ENCODE measurements around the gene RAB31. TPM values are rescaled to one million over a fixed set of nuclear protein-coding genes. Genes with fewer than 3 reads are reported as not detected.

RAB31 gene
- total and polyA plus RNA-seq, 2 of the 13 experiments (the other 11 are each of a cell fraction or from before 2014, with no cell fraction given): 1.1 to 1.7 TPM

- TF ChIP-seq, protein P1, sequence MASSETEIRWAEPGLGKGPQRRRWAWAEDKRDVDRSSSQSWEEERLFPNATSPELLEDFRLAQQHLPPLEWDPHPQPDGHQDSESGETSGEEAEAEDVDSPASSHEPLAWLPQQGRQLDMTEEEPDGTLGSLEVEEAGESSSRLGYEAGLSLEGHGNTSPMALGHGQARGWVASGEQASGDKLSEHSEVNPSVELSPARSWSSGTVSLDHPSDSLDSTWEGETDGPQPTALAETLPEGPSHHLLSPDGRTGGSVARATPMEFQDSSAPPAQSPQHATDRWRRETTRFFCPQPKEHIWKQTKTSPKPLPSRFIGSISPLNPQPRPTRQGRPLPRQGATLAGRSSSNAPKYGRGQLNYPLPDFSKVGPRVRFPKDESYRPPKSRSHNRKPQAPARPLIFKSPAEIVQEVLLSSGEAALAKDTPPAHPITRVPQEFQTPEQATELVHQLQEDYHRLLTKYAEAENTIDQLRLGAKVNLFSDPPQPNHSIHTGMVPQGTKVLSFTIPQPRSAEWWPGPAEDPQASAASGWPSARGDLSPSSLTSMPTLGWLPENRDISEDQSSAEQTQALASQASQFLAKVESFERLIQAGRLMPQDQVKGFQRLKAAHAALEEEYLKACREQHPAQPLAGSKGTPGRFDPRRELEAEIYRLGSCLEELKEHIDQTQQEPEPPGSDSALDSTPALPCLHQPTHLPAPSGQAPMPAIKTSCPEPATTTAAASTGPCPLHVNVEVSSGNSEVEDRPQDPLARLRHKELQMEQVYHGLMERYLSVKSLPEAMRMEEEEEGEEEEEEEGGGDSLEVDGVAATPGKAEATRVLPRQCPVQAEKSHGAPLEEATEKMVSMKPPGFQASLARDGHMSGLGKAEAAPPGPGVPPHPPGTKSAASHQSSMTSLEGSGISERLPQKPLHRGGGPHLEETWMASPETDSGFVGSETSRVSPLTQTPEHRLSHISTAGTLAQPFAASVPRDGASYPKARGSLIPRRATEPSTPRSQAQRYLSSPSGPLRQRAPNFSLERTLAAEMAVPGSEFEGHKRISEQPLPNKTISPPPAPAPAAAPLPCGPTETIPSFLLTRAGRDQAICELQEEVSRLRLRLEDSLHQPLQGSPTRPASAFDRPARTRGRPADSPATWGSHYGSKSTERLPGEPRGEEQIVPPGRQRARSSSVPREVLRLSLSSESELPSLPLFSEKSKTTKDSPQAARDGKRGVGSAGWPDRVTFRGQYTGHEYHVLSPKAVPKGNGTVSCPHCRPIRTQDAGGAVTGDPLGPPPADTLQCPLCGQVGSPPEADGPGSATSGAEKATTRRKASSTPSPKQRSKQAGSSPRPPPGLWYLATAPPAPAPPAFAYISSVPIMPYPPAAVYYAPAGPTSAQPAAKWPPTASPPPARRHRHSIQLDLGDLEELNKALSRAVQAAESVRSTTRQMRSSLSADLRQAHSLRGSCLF (CRISPR knock-in tag; IDR thresholded peaks at IDR 0.05; ENCODE audit: borderline replicate concordance): no peak
- TF ChIP-seq SNRNP70 (IDR thresholded peaks at IDR 0.05; ENCODE audit: low read depth, low read length) (no peak), KLF12 (CRISPR knock-in tag; IDR thresholded peaks at IDR 0.05; ENCODE audit: borderline replicate concordance) (no peak), EHMT2 (IDR thresholded peaks at IDR 0.05; ENCODE audit: borderline replicate concordance, low read depth, low read length) (peak; percentile 47; the same call in 1 of the 2 replicates), SALL1 (CRISPR knock-in tag; IDR thresholded peaks at IDR 0.05) (peak; percentile 81), TRIM24 (CRISPR knock-in tag; IDR thresholded peaks at IDR 0.05) (no peak), HOXA7 (CRISPR knock-in tag; IDR thresholded peaks at IDR 0.05) (no peak), MLLT10 (CRISPR knock-in tag; IDR thresholded peaks at IDR 0.05) (no peak), CBX5 (CRISPR knock-in tag; IDR thresholded peaks at IDR 0.05; ENCODE audit: borderline replicate concordance) (peak; percentile 42; the same call in 1 of the 2 replicates), ZBTB20 (CRISPR knock-in tag; IDR thresholded peaks at IDR 0.05; ENCODE audit: borderline replicate concordance, low read depth) (peak; percentile 45; the same call in 1 of the 2 replicates), SRSF1 (optimal IDR thresholded peaks at IDR 0.05; ENCODE audit: low read depth, low read length) (no peak), GATAD2A (CRISPR knock-in tag; IDR thresholded peaks at IDR 0.05) (peak; percentile 92), JUNB (CRISPR knock-in tag; IDR thresholded peaks at IDR 0.05; ENCODE audit: borderline replicate concordance) (peak; percentile 80; the same call in 1 of the 2 replicates), ZC3H13 (CRISPR knock-in tag; IDR thresholded peaks at IDR 0.05) (no peak), PRMT3 (CRISPR knock-in tag; IDR thresholded peaks at IDR 0.05; ENCODE audit: borderline replicate concordance, low read depth) (no peak), KAT8 (CRISPR knock-in tag; IDR thresholded peaks at IDR 0.05) (peak; percentile 74), HCFC1 (IDR thresholded peaks at IDR 0.05; ENCODE audit: low read depth, low read length) (no peak), ZNF570 (CRISPR knock-in tag; IDR thresholded peaks at IDR 0.05; ENCODE audit: borderline replicate concordance) (no peak), RNF2 (conservative IDR thresholded peaks at IDR 0.05; ENCODE audit: low read depth) (no peak), ZNF761 (CRISPR knock-in tag; conservative IDR thresholded peaks at IDR 0.05) (no peak), EP300 (IDR thresholded peaks at IDR 0.05; ENCODE audit: low read depth in 2 of 2, low read length in 2 of 2) (peak; percentile 74 to 97), EP300 (CRISPR knock-in tag; IDR thresholded peaks at IDR 0.05; ENCODE audit: borderline replicate concordance) (peak; percentile 95), ELF4 (CRISPR knock-in tag; IDR thresholded peaks at IDR 0.05; ENCODE audit: borderline replicate concordance) (no peak), ZFP37 (CRISPR knock-in tag; IDR thresholded peaks at IDR 0.05; ENCODE audit: borderline replicate concordance) (no peak)
- TF ChIP-seq, protein P2, sequence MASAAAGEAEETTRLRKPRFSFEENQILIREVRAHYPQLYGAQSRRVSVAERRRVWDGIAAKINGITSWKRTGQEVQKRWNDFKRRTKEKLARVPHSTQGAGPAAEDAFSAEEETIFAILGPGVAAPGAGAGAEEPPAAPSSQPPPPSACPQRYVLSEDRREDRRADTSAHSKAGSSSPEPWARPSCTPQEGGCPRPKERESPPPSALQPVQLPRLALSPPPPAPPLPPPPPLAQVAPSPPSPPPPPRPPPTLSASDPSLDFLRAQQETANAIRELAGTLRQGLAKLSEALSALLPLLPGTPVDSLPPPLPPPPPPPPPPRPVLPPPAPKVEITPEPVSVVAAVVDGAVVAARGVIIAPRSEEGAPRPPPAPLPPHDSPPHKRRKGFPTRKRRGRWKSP (CRISPR knock-in tag; IDR thresholded peaks at IDR 0.05): no peak
Observed at GRCh38 chr18:9869715-9870430, 161.8 kb downstream of the RAB31 start (continued).
